ENCODE data around the gene ITPR2. TPM values are rescaled to one million over a fixed set of nuclear protein-coding genes. Genes with fewer than 3 reads are reported as not detected.
A peak's percentile ranks its signal among the peaks of the same experiment; 100 is the strongest.

The ITPR2 gene
- total and polyA plus RNA-seq, 4 donors = 1.5 to 84.8 (median 21.8) TPM

- Histone ChIP-seq H3K27ac (ENCODE audit: low read depth in 1 of 2, low read length in 2 of 2) (no peak overlapping the region), H3K4me3 (ENCODE audit: low read length in 2 of 2) (no peak overlapping the region), H3K9me3 (ENCODE audit: control insufficient read depth, low read length) (no peaks in the 10 kb centered on the region), H3K36me3 (ENCODE audit: control insufficient read depth in 1 of 2, insufficient read depth in 2 of 2, low read length in 1 of 2) (no peaks in the 10 kb centered on the region), H3K4me1 (ENCODE audit: control insufficient read depth in 1 of 2, insufficient read depth in 2 of 2, low read length in 2 of 2) (no peaks in the 10 kb centered on the region), H3K27me3 (ENCODE audit: control insufficient read depth in 1 of 2, insufficient read depth in 2 of 2, low read length in 1 of 2) (no peaks in the 10 kb centered on the region)
- 80 to 81% methylated on average over 6 of the region's 6 CpGs for WGBS, 2 donors
- DNase-seq (no peak), ATAC-seq (ENCODE audit: low FRiP score) (no peak)
- intact Hi-C loops (cut with DNase I) = no loop called here
Observed at GRCh38 chr12:26378711-26379110, 454.3 kb downstream of the ITPR2 start.

- ATAC-seq (ENCODE audit: low FRiP score) = no peak
Observed at GRCh38 chr12:26374934-26375680, 457.9 kb downstream of the ITPR2 start.

GRCh38 chr12:26373606-26374495, 459.1 kb downstream of the ITPR2 start:
- no peak for ATAC-seq (ENCODE audit: low FRiP score)

More at GRCh38 chr12:26374934-26375680, 457.9 kb downstream of the ITPR2 start:
- Histone ChIP-seq H3K4me3 (ENCODE audit: low read length in 2 of 2) (no peak overlapping the region), H3K27me3 (ENCODE audit: control insufficient read depth in 1 of 2, insufficient read depth in 2 of 2, low read length in 1 of 2) (no peaks in the 10 kb centered on the region), H3K27ac (ENCODE audit: low read depth in 1 of 2, low read length in 2 of 2) (no peak overlapping the region), H3K36me3 (ENCODE audit: control insufficient read depth in 1 of 2, insufficient read depth in 2 of 2, low read length in 1 of 2) (no peaks in the 10 kb centered on the region), H3K9me3 (ENCODE audit: control insufficient read depth, low read length) (no peaks in the 10 kb centered on the region), H3K4me1 (ENCODE audit: control insufficient read depth in 1 of 2, insufficient read depth in 2 of 2, low read length in 2 of 2) (no peaks in the 10 kb centered on the region)
- 62 to 63% methylated on average over 2 of the region's 2 CpGs for WGBS, 2 donors
- no peak for DNase-seq
- intact Hi-C loops (cut with DNase I) = no loop called here

GRCh38 chr12:26372866-26373265, 460.1 kb downstream of the ITPR2 start:
- ATAC-seq (ENCODE audit: low FRiP score) (no peak), DNase-seq (no peak)
- Histone ChIP-seq H3K36me3 (ENCODE audit: control insufficient read depth in 1 of 2, insufficient read depth in 2 of 2, low read length in 1 of 2) (no peaks in the 10 kb centered on the region), H3K27me3 (ENCODE audit: control insufficient read depth in 1 of 2, insufficient read depth in 2 of 2, low read length in 1 of 2) (no peaks in the 10 kb centered on the region), H3K4me1 (ENCODE audit: control insufficient read depth in 1 of 2, insufficient read depth in 2 of 2, low read length in 2 of 2) (peaks cover 0 to 1% of the 10 kb centered on the region in 2 donors), H3K27ac (ENCODE audit: low read depth in 1 of 2, low read length in 2 of 2) (no peak overlapping the region), H3K9me3 (ENCODE audit: control insufficient read depth, low read length) (no peaks in the 10 kb centered on the region), H3K4me3 (ENCODE audit: low read length in 2 of 2) (no peak overlapping the region)
- intact Hi-C loops (cut with DNase I) = no loop called here
- WGBS, 2 donors = 97 to 98% methylated on average over 6 of the region's 6 CpGs

More at GRCh38 chr12:26373606-26374495, 459.1 kb downstream of the ITPR2 start:
- Histone ChIP-seq H3K36me3 (ENCODE audit: control insufficient read depth in 1 of 2, insufficient read depth in 2 of 2, low read length in 1 of 2) (no peaks in the 10 kb centered on the region), H3K27me3 (ENCODE audit: control insufficient read depth in 1 of 2, insufficient read depth in 2 of 2, low read length in 1 of 2) (no peaks in the 10 kb centered on the region), H3K27ac (ENCODE audit: low read depth in 1 of 2, low read length in 2 of 2) (no peak overlapping the region), H3K4me3 (ENCODE audit: low read length in 2 of 2) (no peak overlapping the region), H3K9me3 (ENCODE audit: control insufficient read depth, low read length) (no peaks in the 10 kb centered on the region), H3K4me1 (ENCODE audit: control insufficient read depth in 1 of 2, insufficient read depth in 2 of 2, low read length in 2 of 2) (peaks cover 0 to 1% of the 10 kb centered on the region in 2 donors)
- no peak for DNase-seq
- intact Hi-C loops (cut with DNase I) = no loop called here
- 80 to 84% methylated on average over 7 of the region's 7 CpGs for WGBS, 2 donors

GRCh38 chr12:26370098-26370497, 462.9 kb downstream of the ITPR2 start:
- no peaks in the 10 kb centered on the region for H3K9me3 ChIP-seq (ENCODE audit: control insufficient read depth, low read length)
- 94% methylated on average over 2 of the region's 2 CpGs for WGBS, 2 donors
- peaks cover 0 to 1% of the 10 kb centered on the region in 2 donors for H3K4me1 ChIP-seq (ENCODE audit: control insufficient read depth in 1 of 2, insufficient read depth in 2 of 2, low read length in 2 of 2)
- intact Hi-C loops (cut with DNase I) = no loop called here
- no peak overlapping the region for H3K4me3 ChIP-seq (ENCODE audit: low read length in 2 of 2)
- DNase-seq = no peak
- no peaks in the 10 kb centered on the region for H3K36me3 ChIP-seq (ENCODE audit: control insufficient read depth in 1 of 2, insufficient read depth in 2 of 2, low read length in 1 of 2)
- no peaks in the 10 kb centered on the region for H3K27me3 ChIP-seq (ENCODE audit: control insufficient read depth in 1 of 2, insufficient read depth in 2 of 2, low read length in 1 of 2)
- no peak for ATAC-seq (ENCODE audit: low FRiP score)
- H3K27ac ChIP-seq (ENCODE audit: low read depth in 1 of 2, low read length in 2 of 2) = no peak overlapping the region

GRCh38 chr12:26369588-26369987, 463.4 kb downstream of the ITPR2 start:
- ATAC-seq (ENCODE audit: low FRiP score) (peak; percentile 83), DNase-seq (peak in 1 of 2 donors; percentile 51)
- Histone ChIP-seq H3K27me3 (ENCODE audit: control insufficient read depth in 1 of 2, insufficient read depth in 2 of 2, low read length in 1 of 2) (no peaks in the 10 kb centered on the region), H3K9me3 (ENCODE audit: control insufficient read depth, low read length) (no peaks in the 10 kb centered on the region), H3K36me3 (ENCODE audit: control insufficient read depth in 1 of 2, insufficient read depth in 2 of 2, low read length in 1 of 2) (no peaks in the 10 kb centered on the region), H3K4me1 (ENCODE audit: control insufficient read depth in 1 of 2, insufficient read depth in 2 of 2, low read length in 2 of 2) (peaks cover 0 to 1% of the 10 kb centered on the region in 2 donors), H3K27ac (ENCODE audit: low read depth in 1 of 2, low read length in 2 of 2) (no peak overlapping the region), H3K4me3 (ENCODE audit: low read length in 2 of 2) (no peak overlapping the region)
- 61 to 64% methylated on average over 4 of the region's 4 CpGs for WGBS, 2 donors
- intact Hi-C loops (cut with DNase I) = no loop called here

- Histone ChIP-seq H3K9me3 (ENCODE audit: control insufficient read depth, low read length) (no peaks in the 10 kb centered on the region), H3K27me3 (ENCODE audit: control insufficient read depth in 1 of 2, insufficient read depth in 2 of 2, low read length in 1 of 2) (no peaks in the 10 kb centered on the region), H3K4me1 (ENCODE audit: control insufficient read depth in 1 of 2, insufficient read depth in 2 of 2, low read length in 2 of 2) (peaks cover 0 to 1% of the 10 kb centered on the region in 2 donors), H3K27ac (ENCODE audit: low read depth in 1 of 2, low read length in 2 of 2) (no peak overlapping the region), H3K36me3 (ENCODE audit: control insufficient read depth in 1 of 2, insufficient read depth in 2 of 2, low read length in 1 of 2) (no peaks in the 10 kb centered on the region), H3K4me3 (ENCODE audit: low read length in 2 of 2) (no peak overlapping the region)
- WGBS, 2 donors = 76 to 88% methylated on average over 1 of the region's 1 CpG
- DNase-seq = no peak
- no peak for ATAC-seq (ENCODE audit: low FRiP score)
- intact Hi-C loops (cut with DNase I) = no loop called here
Observed at GRCh38 chr12:26367991-26368730, 464.8 kb downstream of the ITPR2 start.

GRCh38 chr12:26361964-26362363, 471.0 kb downstream of the ITPR2 start:
- H3K9me3 ChIP-seq (ENCODE audit: control insufficient read depth, low read length) = no peaks in the 10 kb centered on the region
- H3K36me3 ChIP-seq (ENCODE audit: control insufficient read depth in 1 of 2, insufficient read depth in 2 of 2, low read length in 1 of 2) = no peaks in the 10 kb centered on the region
- WGBS, 2 donors = 86 to 92% methylated on average over 1 of the region's 1 CpG
- H3K4me3 ChIP-seq (ENCODE audit: low read length in 2 of 2) = no peak overlapping the region
- H3K4me1 ChIP-seq (ENCODE audit: control insufficient read depth in 1 of 2, insufficient read depth in 2 of 2, low read length in 2 of 2) = no peaks in the 10 kb centered on the region
- H3K27ac ChIP-seq (ENCODE audit: low read depth in 1 of 2, low read length in 2 of 2) = no peak overlapping the region
- intact Hi-C loops (cut with DNase I) = no loop called here
- H3K27me3 ChIP-seq (ENCODE audit: control insufficient read depth in 1 of 2, insufficient read depth in 2 of 2, low read length in 1 of 2) = no peaks in the 10 kb centered on the region
- no peak for DNase-seq
- ATAC-seq (ENCODE audit: low FRiP score) = no peak

Data from aorta (tissue), 5 donors.